HEK293 (cell line): ENCODE measurements around the gene MAP3K5.

Source experiments
- BCL11A ChIP-seq: fragments of 450-650 bp; formaldehyde crosslinking; IDR thresholded peaks from 2 replicates; pipeline ENCODE4 v1.5.1; 2016; ENCODE audit warnings: low read depth, missing biosample characterization, missing genetic modification characterization
- GLIS1 ChIP-seq: fragments of 450-650 bp; formaldehyde crosslinking; IDR thresholded peaks from 2 replicates; pipeline ENCODE4 v1.5.1; 2016; ENCODE audit warnings: missing biosample characterization, missing genetic modification characterization
- IKZF3 ChIP-seq: fragments of 450-650 bp; IDR thresholded peaks from 2 replicates; pipeline ENCODE4 v1.5.0; 2018; ENCODE audit warnings: missing biosample characterization, mild to moderate bottlenecking, missing genetic modification characterization, moderate library complexity
- KLF8 ChIP-seq: fragments of 450-650 bp; formaldehyde crosslinking; IDR thresholded peaks from 2 replicates; pipeline ENCODE4 v1.5.1; 2016; ENCODE audit warnings: missing biosample characterization, missing genetic modification characterization
- SP7 ChIP-seq: fragments of 450-650 bp; formaldehyde crosslinking; IDR thresholded peaks from 2 replicates; pipeline ENCODE4 v1.5.1; 2016; ENCODE audit warnings: missing biosample characterization, missing genetic modification characterization
- ZBTB1 ChIP-seq: fragments of 450-650 bp; formaldehyde crosslinking; IDR thresholded peaks from 2 replicates; pipeline ENCODE4 v1.5.1; 2016; ENCODE audit warnings: missing biosample characterization, missing genetic modification characterization
- ZBTB48 ChIP-seq: fragments of 450-650 bp; formaldehyde crosslinking; IDR thresholded peaks from 2 replicates; pipeline ENCODE4 v1.5.1; 2016; ENCODE audit warnings: missing biosample characterization, missing genetic modification characterization
- ZFP41 ChIP-seq: fragments of 450-650 bp; formaldehyde crosslinking; IDR thresholded peaks from 2 replicates; pipeline ENCODE4 v1.5.1; 2016; ENCODE audit warnings: missing biosample characterization, missing genetic modification characterization, borderline replicate concordance
- ZNF132 ChIP-seq: fragments of 450-650 bp; formaldehyde crosslinking; IDR thresholded peaks from 2 replicates; pipeline ENCODE4 v1.5.1; 2017; ENCODE audit warnings: missing biosample characterization, missing genetic modification characterization, borderline replicate concordance
- ZNF184 ChIP-seq: fragments of 450-650 bp; IDR thresholded peaks from 2 replicates; pipeline ENCODE4 v1.5.1; 2018; ENCODE audit warnings: missing biosample characterization, mild to moderate bottlenecking, missing genetic modification characterization
- ZNF239 ChIP-seq: fragments of 450-650 bp; formaldehyde crosslinking; IDR thresholded peaks from 2 replicates; pipeline ENCODE4 v1.5.1; 2016; ENCODE audit warnings: missing biosample characterization, missing genetic modification characterization
- ZNF274 ChIP-seq, 2 experiments: fragments of 200-500 bp in 1 of 2; fragments of 450-650 bp in 1 of 2; sonication (Bioruptor generic) in 1 of 2; formaldehyde crosslinking in 1 of 2; IDR thresholded peaks; 2 replicates each; pipeline versions ENCODE4 v1.5.1 to v1.6.1; 2014 to 2016; ENCODE audit warnings: borderline replicate concordance in 1 of 2, inconsistent platforms in 1 of 2, low read length in 1 of 2, missing biosample characterization in 1 of 2, missing genetic modification characterization in 1 of 2
- ZNF404 ChIP-seq: fragments of 450-650 bp; formaldehyde crosslinking; IDR thresholded peaks from 2 replicates; pipeline ENCODE4 v1.5.1; 2017; ENCODE audit warnings: missing biosample characterization, missing genetic modification characterization
- ZNF549 ChIP-seq: fragments of 450-650 bp; IDR thresholded peaks from 2 replicates; pipeline ENCODE4 v1.5.1; 2018; ENCODE audit warnings: missing biosample characterization, missing genetic modification characterization, mild to moderate bottlenecking, inconsistent platforms, moderate library complexity
- ZNF560 ChIP-seq: fragments of 450-650 bp; formaldehyde crosslinking; IDR thresholded peaks from 2 replicates; pipeline ENCODE4 v1.5.1; 2017; ENCODE audit warnings: missing biosample characterization, missing genetic modification characterization, borderline replicate concordance
- ZNF610 ChIP-seq: fragments of 450-650 bp; formaldehyde crosslinking; IDR thresholded peaks from 2 replicates; pipeline ENCODE4 v1.5.1; 2016; ENCODE audit warnings: missing biosample characterization, missing genetic modification characterization, borderline replicate concordance
- ZNF654 ChIP-seq: fragments of 450-650 bp; formaldehyde crosslinking; IDR thresholded peaks from 2 replicates; pipeline ENCODE4 v1.5.1; 2016; ENCODE audit warnings: low read depth, missing biosample characterization, missing genetic modification characterization
- ZNF664 ChIP-seq: fragments of 450-650 bp; formaldehyde crosslinking; IDR thresholded peaks from 2 replicates; pipeline ENCODE4 v1.5.1; 2016; ENCODE audit warnings: missing biosample characterization, missing genetic modification characterization
- ZNF843 ChIP-seq: fragments of 450-650 bp; formaldehyde crosslinking; IDR thresholded peaks from 2 replicates; pipeline ENCODE4 v1.5.1; 2016; ENCODE audit warnings: missing biosample characterization, missing genetic modification characterization
- TF ChIP-seq, protein P1 (sequence below): fragments of 450-650 bp; formaldehyde crosslinking; IDR thresholded peaks from 2 replicates; pipeline ENCODE4 v1.5.1; 2016; ENCODE audit warnings: missing biosample characterization, missing genetic modification characterization
- TF ChIP-seq, protein P2 (sequence below): fragments of 450-650 bp; formaldehyde crosslinking; IDR thresholded peaks from 2 replicates; pipeline ENCODE4; 2016; ENCODE audit warnings: missing biosample characterization, missing genetic modification characterization
- TF ChIP-seq, protein P3 (sequence below): sonication (generic); formaldehyde crosslinking; IDR thresholded peaks from 2 replicates; pipeline ENCODE4 v1.8.1; 2022; ENCODE audit warnings: mild to moderate bottlenecking, moderate library complexity, missing genetic modification reagents
- TF ChIP-seq, protein P4 (sequence below): fragments of 450-650 bp; formaldehyde crosslinking; IDR thresholded peaks from 2 replicates; pipeline ENCODE4 v1.5.1; 2016; ENCODE audit warnings: missing biosample characterization, missing genetic modification characterization, borderline replicate concordance
- TF ChIP-seq, protein P5 (sequence below): fragments of 450-650 bp; formaldehyde crosslinking; IDR thresholded peaks from 2 replicates; pipeline ENCODE4 v1.5.1; 2016; ENCODE audit warnings: missing biosample characterization, missing genetic modification characterization
- TF ChIP-seq, protein P6 (sequence below): fragments of 450-650 bp; formaldehyde crosslinking; IDR thresholded peaks from 2 replicates; pipeline ENCODE4 v1.5.1; 2017; ENCODE audit warnings: missing biosample characterization, missing genetic modification characterization
- TF ChIP-seq, protein P7 (sequence below): fragments of 450-650 bp; formaldehyde crosslinking; IDR thresholded peaks from 2 replicates; pipeline ENCODE4 v1.5.1; 2016; ENCODE audit warnings: missing biosample characterization, missing genetic modification characterization
- TF ChIP-seq, protein P8 (sequence below): fragments of 450-650 bp; formaldehyde crosslinking; IDR thresholded peaks from 2 replicates; pipeline ENCODE4 v1.5.1; 2016; ENCODE audit warnings: missing biosample characterization, missing genetic modification characterization

MAP3K5 gene

DNA sequence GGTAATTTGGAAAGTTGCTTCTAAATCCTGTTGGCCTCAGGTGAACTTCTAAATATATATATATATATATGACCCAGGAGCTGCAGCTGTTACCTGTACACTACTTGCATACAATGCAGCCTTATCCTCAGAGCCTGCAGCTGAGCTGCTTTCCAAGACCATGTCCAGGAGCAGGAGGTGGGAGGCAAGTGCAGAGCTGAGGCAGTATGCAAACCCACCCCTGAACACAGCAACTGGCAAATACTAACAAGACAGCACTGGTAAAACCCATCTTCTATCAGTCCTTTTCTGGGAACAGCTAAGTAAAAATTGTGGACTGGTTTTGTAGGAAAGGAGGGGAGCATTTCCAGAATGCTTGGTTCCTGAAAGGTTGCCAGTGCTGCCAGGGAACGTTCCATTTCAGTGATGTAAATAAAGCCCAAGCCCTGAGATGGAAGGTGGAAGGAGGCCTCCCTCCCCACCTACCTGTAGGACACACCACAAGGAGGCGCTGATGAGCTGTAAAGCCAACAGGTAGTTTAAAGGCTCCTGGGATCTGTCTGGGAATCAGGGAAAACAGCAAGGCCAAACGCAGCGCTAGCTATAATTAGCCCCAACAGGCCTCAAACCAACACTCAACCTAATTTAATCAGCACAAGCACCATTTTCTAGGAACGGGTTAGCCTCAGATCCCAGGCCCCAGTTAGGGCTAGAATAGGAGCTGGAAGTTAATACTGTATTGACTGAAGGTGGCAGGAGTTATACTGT, 148.3 kb downstream of the MAP3K5 start (continued):
- TF ChIP-seq, protein P1, sequence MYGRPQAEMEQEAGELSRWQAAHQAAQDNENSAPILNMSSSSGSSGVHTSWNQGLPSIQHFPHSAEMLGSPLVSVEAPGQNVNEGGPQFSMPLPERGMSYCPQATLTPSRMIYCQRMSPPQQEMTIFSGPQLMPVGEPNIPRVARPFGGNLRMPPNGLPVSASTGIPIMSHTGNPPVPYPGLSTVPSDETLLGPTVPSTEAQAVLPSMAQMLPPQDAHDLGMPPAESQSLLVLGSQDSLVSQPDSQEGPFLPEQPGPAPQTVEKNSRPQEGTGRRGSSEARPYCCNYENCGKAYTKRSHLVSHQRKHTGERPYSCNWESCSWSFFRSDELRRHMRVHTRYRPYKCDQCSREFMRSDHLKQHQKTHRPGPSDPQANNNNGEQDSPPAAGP (tag by site-specific recombination): no peak
- TF ChIP-seq, protein P2, sequence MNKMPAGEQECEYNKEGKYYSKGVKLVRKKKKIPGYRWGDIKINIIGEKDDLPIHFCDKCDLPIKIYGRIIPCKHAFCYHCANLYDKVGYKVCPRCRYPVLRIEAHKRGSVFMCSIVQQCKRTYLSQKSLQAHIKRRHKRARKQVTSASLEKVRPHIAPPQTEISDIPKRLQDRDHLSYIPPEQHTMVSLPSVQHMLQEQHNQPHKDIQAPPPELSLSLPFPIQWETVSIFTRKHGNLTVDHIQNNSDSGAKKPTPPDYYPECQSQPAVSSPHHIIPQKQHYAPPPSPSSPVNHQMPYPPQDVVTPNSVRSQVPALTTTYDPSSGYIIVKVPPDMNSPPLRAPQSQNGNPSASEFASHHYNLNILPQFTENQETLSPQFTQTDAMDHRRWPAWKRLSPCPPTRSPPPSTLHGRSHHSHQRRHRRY (tag by site-specific recombination): no peak
- TF ChIP-seq, protein P3, sequence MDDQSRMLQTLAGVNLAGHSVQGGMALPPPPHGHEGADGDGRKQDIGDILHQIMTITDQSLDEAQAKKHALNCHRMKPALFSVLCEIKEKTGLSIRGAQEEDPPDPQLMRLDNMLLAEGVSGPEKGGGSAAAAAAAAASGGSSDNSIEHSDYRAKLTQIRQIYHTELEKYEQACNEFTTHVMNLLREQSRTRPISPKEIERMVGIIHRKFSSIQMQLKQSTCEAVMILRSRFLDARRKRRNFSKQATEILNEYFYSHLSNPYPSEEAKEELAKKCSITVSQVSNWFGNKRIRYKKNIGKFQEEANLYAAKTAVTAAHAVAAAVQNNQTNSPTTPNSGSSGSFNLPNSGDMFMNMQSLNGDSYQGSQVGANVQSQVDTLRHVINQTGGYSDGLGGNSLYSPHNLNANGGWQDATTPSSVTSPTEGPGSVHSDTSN: no peak
- TF ChIP-seq, protein P4, sequence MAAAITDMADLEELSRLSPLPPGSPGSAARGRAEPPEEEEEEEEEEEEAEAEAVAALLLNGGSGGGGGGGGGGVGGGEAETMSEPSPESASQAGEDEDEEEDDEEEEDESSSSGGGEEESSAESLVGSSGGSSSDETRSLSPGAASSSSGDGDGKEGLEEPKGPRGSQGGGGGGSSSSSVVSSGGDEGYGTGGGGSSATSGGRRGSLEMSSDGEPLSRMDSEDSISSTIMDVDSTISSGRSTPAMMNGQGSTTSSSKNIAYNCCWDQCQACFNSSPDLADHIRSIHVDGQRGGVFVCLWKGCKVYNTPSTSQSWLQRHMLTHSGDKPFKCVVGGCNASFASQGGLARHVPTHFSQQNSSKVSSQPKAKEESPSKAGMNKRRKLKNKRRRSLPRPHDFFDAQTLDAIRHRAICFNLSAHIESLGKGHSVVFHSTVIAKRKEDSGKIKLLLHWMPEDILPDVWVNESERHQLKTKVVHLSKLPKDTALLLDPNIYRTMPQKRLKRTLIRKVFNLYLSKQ (tag by site-specific recombination): no peak
- TF ChIP-seq ZNF843 (tag by site-specific recombination) (no peak), ZBTB1 (tag by site-specific recombination) (no peak), ZNF549 (tag by site-specific recombination) (no peak), ZNF184 (no peak), ZNF654 (tag by site-specific recombination) (peak; percentile 94), ZNF132 (no peak), ZNF239 (no peak), GLIS1 (tag by site-specific recombination) (no peak), ZNF404 (tag by site-specific recombination) (no peak), ZBTB48 (no peak), SP7 (tag by site-specific recombination) (peak; percentile 51), KLF8 (tag by site-specific recombination) (no peak), ZNF274 (IDR thresholded peaks at IDR 0.05; ENCODE audit: low read length) (no peak), ZNF274 (tag by site-specific recombination; IDR thresholded peaks at IDR 0.05; ENCODE audit: borderline replicate concordance) (no peak), ZFP41 (tag by site-specific recombination) (no peak), BCL11A (tag by site-specific recombination) (no peak), ZNF664 (tag by site-specific recombination) (peak; percentile 58; the same call in 1 of the 2 replicates), IKZF3 (tag by site-specific recombination) (peak; percentile 99), ZNF610 (tag by site-specific recombination) (no peak), ZNF560 (tag by site-specific recombination) (no peak)
- TF ChIP-seq, protein P5, sequence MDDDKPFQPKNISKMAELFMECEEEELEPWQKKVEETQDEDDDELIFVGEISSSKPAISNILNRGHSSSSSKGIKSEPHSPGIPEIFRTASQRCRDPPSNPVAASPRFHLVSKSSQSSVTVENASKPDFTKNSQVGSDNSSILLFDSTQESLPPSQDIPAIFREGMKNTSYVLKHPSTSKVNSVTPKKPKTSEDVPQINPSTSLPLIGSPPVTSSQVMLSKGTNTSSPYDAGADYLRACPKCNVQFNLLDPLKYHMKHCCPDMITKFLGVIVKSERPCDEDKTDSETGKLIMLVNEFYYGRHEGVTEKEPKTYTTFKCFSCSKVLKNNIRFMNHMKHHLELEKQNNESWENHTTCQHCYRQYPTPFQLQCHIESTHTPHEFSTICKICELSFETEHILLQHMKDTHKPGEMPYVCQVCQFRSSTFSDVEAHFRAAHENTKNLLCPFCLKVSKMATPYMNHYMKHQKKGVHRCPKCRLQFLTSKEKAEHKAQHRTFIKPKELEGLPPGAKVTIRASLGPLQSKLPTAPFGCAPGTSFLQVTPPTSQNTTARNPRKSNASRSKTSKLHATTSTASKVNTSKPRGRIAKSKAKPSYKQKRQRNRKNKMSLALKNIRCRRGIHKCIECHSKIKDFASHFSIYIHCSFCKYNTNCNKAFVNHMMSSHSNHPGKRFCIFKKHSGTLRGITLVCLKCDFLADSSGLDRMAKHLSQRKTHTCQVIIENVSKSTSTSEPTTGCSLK: no peak
- TF ChIP-seq, protein P6, sequence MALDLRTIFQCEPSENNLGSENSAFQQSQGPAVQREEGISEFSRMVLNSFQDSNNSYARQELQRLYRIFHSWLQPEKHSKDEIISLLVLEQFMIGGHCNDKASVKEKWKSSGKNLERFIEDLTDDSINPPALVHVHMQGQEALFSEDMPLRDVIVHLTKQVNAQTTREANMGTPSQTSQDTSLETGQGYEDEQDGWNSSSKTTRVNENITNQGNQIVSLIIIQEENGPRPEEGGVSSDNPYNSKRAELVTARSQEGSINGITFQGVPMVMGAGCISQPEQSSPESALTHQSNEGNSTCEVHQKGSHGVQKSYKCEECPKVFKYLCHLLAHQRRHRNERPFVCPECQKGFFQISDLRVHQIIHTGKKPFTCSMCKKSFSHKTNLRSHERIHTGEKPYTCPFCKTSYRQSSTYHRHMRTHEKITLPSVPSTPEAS (tag by site-specific recombination): no peak
- TF ChIP-seq, protein P7, sequence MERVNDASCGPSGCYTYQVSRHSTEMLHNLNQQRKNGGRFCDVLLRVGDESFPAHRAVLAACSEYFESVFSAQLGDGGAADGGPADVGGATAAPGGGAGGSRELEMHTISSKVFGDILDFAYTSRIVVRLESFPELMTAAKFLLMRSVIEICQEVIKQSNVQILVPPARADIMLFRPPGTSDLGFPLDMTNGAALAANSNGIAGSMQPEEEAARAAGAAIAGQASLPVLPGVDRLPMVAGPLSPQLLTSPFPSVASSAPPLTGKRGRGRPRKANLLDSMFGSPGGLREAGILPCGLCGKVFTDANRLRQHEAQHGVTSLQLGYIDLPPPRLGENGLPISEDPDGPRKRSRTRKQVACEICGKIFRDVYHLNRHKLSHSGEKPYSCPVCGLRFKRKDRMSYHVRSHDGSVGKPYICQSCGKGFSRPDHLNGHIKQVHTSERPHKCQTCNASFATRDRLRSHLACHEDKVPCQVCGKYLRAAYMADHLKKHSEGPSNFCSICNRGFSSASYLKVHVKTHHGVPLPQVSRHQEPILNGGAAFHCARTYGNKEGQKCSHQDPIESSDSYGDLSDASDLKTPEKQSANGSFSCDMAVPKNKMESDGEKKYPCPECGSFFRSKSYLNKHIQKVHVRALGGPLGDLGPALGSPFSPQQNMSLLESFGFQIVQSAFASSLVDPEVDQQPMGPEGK (tag by site-specific recombination): 0 out of 2 replicates have a peak, but pooled peaks have one; percentile 38
- TF ChIP-seq, protein P8, sequence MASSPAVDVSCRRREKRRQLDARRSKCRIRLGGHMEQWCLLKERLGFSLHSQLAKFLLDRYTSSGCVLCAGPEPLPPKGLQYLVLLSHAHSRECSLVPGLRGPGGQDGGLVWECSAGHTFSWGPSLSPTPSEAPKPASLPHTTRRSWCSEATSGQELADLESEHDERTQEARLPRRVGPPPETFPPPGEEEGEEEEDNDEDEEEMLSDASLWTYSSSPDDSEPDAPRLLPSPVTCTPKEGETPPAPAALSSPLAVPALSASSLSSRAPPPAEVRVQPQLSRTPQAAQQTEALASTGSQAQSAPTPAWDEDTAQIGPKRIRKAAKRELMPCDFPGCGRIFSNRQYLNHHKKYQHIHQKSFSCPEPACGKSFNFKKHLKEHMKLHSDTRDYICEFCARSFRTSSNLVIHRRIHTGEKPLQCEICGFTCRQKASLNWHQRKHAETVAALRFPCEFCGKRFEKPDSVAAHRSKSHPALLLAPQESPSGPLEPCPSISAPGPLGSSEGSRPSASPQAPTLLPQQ (tag by site-specific recombination): peak; percentile 33; the same call in 1 of the 2 replicates
